ENCODE results near the gene WHRN. TPM values are rescaled to one million over a fixed set of nuclear protein-coding genes. Genes with fewer than 3 reads are reported as not detected.

The WHRN gene
- total RNA-seq, 1 donor from 2014 or later, result 6.2 TPM

DNA sequence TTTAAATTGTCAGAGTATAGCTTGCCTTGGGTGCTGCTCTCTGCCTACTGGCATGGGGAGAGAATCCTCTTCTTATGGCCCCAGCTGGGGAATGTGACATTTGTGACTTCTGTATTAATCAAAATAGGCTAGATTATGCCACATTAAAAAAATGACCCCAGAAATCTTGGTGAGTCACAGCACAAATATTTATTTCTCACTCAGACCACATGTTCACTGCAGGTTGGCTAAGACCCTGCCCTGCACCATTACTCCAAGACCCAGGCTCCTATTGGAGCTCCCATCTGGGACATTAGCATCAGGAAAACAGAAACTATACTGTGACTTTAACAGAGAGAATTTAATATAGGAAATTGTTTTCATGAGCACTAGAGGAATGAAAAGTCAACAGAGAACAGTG is 16.6 kb upstream of the WHRN start:
- TF ChIP-seq, protein P1, sequence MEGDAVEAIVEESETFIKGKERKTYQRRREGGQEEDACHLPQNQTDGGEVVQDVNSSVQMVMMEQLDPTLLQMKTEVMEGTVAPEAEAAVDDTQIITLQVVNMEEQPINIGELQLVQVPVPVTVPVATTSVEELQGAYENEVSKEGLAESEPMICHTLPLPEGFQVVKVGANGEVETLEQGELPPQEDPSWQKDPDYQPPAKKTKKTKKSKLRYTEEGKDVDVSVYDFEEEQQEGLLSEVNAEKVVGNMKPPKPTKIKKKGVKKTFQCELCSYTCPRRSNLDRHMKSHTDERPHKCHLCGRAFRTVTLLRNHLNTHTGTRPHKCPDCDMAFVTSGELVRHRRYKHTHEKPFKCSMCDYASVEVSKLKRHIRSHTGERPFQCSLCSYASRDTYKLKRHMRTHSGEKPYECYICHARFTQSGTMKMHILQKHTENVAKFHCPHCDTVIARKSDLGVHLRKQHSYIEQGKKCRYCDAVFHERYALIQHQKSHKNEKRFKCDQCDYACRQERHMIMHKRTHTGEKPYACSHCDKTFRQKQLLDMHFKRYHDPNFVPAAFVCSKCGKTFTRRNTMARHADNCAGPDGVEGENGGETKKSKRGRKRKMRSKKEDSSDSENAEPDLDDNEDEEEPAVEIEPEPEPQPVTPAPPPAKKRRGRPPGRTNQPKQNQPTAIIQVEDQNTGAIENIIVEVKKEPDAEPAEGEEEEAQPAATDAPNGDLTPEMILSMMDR (IDR thresholded peaks at IDR 0.05), result no peak
- ATAC-seq (no peak), DNase-seq (no peak)
- Histone ChIP-seq H3K36me3 (no peaks in the 10 kb centered on the region), H3K4me3 (no peak overlapping the region), H3K4me1 (no peaks in the 10 kb centered on the region), H3K27ac (no peak overlapping the region), H3K9me3 (no peaks in the 10 kb centered on the region), H3K27me3 (ENCODE audit: low read depth) (peaks cover 11% of the 10 kb centered on the region)
- intact Hi-C loops (cut with DNase I), result no loop called here

DNA sequence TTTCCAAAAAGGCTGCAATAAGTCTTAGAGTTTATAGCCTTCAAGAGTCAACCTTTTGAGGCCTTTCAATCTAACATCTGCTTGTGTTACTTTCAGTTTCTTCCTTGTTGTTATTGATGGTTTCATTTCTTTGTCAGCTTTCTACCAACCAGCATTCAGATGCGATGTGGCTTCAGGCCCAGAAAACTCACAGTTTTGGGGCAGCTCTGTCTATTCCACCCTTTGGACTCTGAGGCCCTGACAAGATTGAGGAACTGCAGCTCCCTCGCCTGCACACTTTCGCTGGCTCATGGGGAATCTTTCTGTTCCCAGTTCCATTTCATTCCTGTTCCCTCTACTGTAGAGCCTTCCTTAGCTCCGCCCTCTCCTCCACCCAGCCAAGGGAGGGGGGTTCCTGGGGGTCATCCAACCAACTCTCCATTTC is 13.3 kb upstream of the WHRN start:
- intact Hi-C loops (cut with DNase I), result no loop called here

DNA sequence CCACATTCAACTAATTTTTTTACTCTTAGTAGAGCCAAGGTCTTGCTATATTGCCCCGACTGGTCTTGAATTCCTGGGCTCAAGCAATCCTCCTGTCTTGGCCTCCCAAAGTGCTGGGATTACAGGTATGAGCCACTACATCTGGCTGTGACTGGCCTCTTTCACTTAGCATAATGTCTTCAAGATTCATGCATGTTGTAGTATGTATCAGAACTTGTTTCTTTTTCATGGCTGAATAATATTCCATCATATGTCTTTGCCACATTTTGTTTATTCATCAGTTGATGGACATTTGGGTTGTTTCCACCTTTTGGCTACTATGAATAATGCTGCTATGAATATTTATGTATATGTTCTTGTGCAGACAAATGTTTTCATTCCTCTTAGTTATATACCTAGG is 12.8 kb upstream of the WHRN start:
- DNase-seq, result no peak
- intact Hi-C loops (cut with DNase I), result no loop called here
- no peak overlapping the region for H3K27ac ChIP-seq
- peaks cover 6% of the 10 kb centered on the region for H3K27me3 ChIP-seq (ENCODE audit: low read depth)
- H3K4me1 ChIP-seq, result no peaks in the 10 kb centered on the region
- no peak overlapping the region for H3K4me3 ChIP-seq
- TF ChIP-seq, protein P1 (IDR thresholded peaks at IDR 0.05), result no peak
- no peaks in the 10 kb centered on the region for H3K9me3 ChIP-seq
- H3K36me3 ChIP-seq, result no peaks in the 10 kb centered on the region
- ATAC-seq, result no peak

More for the DNA sequence above, 13.3 kb upstream of the WHRN start:
- TF ChIP-seq, protein P1 (IDR thresholded peaks at IDR 0.05), result no peak
- no peaks in the 10 kb centered on the region for H3K36me3 ChIP-seq
- H3K27ac ChIP-seq, result no peak overlapping the region
- peaks cover 9% of the 10 kb centered on the region for H3K27me3 ChIP-seq (ENCODE audit: low read depth)
- H3K9me3 ChIP-seq, result no peaks in the 10 kb centered on the region
- no peak for DNase-seq
- no peaks in the 10 kb centered on the region for H3K4me1 ChIP-seq
- no peak overlapping the region for H3K4me3 ChIP-seq
- ATAC-seq, result no peak

DNA sequence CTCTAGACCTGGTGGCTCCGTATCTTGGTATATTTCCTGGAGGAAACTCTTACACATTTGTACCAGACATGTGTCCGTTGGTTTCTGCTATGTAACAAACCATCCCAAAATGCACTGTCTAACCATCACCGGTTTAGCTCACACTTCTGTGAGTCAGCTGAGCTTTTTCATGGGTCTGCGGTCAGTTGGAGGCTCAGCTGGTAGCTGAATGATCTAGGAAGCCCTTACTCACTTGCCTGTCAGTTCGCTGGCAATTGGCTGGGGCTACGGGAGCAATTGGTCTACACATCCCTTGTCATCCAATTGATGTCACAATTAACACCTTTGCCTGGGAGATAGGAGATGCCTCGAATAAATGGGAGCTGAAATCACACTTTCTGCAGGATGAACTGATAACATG is 11.6 kb upstream of the WHRN start:
- Histone ChIP-seq H3K9me3 (no peaks in the 10 kb centered on the region), H3K4me3 (no peak overlapping the region), H3K27me3 (ENCODE audit: low read depth) (peaks cover 2% of the 10 kb centered on the region), H3K36me3 (no peaks in the 10 kb centered on the region), H3K27ac (no peak overlapping the region), H3K4me1 (no peaks in the 10 kb centered on the region)
- DNase-seq (no peak), ATAC-seq (no peak)
- TF ChIP-seq, protein P1 (IDR thresholded peaks at IDR 0.05), result no peak
- intact Hi-C loops (cut with DNase I), result no loop called here

DNA sequence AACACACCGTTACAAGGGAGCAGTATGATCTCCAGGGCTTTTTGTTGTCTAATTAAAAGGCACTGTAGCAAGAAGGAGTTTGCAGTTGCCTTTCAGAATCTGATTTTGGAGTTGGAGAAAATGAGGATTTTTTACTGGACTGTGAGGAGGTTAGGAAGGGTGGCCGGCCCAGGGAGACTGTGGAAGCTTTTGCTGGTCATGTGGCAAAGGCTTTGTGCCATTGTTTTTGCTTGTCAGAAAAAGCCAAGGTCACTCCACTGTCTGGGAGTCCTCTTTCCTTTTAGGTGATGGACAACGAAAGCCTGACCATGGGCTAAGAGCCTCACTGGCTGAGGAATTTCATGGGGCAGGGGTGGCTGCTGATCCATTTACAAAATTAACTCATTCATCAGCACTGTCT is 10.3 kb upstream of the WHRN start:
- DNase-seq (no peak), ATAC-seq (no peak)
- H3K27me3 ChIP-seq (ENCODE audit: low read depth), result no peaks in the 10 kb centered on the region
- H3K4me1 ChIP-seq, result no peaks in the 10 kb centered on the region
- TF ChIP-seq, protein P1 (IDR thresholded peaks at IDR 0.05), result no peak
- intact Hi-C loops (cut with DNase I), result no loop called here
- no peaks in the 10 kb centered on the region for H3K36me3 ChIP-seq
- H3K4me3 ChIP-seq, result no peak overlapping the region
- H3K9me3 ChIP-seq, result no peaks in the 10 kb centered on the region
- H3K27ac ChIP-seq, result no peak overlapping the region

DNA sequence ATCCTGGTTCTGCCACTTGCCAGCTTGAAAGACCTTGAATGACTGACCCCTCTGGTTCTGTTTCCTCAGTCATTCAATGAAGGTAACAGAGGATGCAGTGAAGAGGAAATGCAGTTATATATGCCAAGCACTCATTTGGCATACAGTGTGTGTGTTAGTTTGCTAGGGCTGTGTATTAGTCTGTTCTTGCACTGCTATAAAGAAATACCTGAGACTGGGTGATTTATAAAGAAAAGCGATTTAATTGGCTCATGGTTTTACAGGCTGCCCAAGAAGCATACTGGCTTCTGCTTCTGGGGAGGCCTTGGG is 8.6 kb upstream of the WHRN start:
- ATAC-seq (no peak), DNase-seq (no peak)
- intact Hi-C loops (cut with DNase I), result no loop called here
- Histone ChIP-seq H3K4me3 (no peak overlapping the region), H3K9me3 (no peaks in the 10 kb centered on the region), H3K36me3 (no peaks in the 10 kb centered on the region), H3K27ac (no peak overlapping the region), H3K27me3 (ENCODE audit: low read depth) (peaks cover 5% of the 10 kb centered on the region), H3K4me1 (no peaks in the 10 kb centered on the region)
- TF ChIP-seq, protein P1 (IDR thresholded peaks at IDR 0.05), result no peak
